Middle frontal gyrus (tissue), 1 donor: ENCODE measurements around the gene EPRS1.
"Not testable (repeated sequence)": the region's sequence is repeated elsewhere in the genome, so short reads cannot be mapped to it uniquely, and the experiment has no call there.

Experiments
- DNase-seq: peaks from one replicate; pipeline ENCODE4 v3.0.0-alpha.2; 2015; ENCODE audit warnings: low spot score; ENCODE audit errors: extremely low spot score

EPRS1 gene

DNA sequence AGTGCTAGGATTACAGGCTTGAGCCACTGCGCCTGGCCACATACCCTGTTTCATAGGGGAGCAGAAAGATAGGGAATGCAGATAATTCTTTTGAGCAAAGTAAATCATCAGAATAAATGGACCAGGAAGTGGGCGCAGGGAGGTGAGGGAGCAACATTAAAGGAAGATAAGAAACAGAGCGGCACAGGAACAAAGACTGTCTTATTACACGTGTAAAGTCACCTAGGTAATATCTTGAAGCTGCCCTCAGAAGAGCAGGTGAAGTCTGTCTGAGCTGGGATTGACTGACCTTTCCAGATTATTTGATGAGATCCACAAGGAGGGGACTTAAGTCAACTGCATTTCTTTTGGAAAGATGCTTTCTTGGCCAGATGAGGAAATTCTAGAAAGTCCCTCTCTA lies 7.7 kb downstream of the EPRS1 start:
- no peak for DNase-seq

GRCh38 chr1:220037810-220038209 lies 8.5 kb downstream of the EPRS1 start:
- DNase-seq, result not testable (repeated sequence)

- no peak for DNase-seq
Observed at GRCh38 chr1:220032911-220033310, 13.4 kb downstream of the EPRS1 start.

GRCh38 chr1:220031287-220031686 lies 15.0 kb downstream of the EPRS1 start:
- DNase-seq, result no peak

DNA sequence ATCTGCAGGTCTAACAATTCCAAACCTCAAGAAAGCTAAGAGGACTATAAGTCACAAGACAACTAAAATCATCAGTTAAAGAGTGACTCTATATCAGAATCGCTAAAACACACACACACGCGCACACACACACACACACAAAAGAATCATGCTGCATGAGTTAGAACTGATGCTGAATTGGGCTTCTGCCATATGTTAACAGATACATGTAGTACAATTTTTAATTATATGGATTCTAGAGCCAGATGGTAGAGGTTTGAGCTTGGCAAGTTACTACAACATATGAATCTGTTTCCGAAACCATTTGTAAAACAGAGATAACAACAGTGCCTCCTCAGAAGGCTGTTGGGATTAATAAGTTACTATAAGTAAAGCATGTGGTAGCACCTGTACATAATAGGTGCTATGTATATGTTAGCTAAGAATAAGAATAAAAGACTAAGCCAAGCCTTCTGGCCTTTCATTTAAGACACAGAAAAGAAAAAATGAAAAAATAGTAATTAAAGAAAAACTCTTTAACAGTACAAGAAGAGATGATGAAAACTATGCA lies 17.9 kb downstream of the EPRS1 start:
- DNase-seq, result no peak

- no peak for DNase-seq
Observed at GRCh38 chr1:220019071-220019470, 27.2 kb downstream of the EPRS1 start.

DNA sequence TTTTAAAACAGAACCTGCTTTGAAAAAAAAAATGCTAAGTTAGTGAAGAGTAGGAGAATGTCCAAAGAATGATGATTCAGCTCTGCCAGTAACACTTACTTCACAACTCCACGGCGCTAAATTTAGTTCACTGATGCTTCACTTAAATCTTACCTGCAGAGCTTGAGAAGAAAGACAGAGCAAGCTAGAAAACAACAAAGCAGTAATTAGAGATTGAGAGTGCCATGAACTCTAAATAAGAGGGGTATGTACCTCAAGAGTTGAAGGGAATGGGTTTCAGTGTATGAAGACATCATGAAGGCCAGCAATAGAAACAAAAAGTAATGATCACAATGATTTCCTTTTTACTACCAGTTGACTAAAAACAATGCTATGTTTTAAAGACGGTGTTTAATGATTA lies 32.8 kb downstream of the EPRS1 start:
- DNase-seq, result peak; percentile 45

- DNase-seq, result no peak
Observed at GRCh38 chr1:220012259-220012658, 34.0 kb downstream of the EPRS1 start.

- no peak for DNase-seq
Observed at GRCh38 chr1:220011620-220012019, 34.7 kb downstream of the EPRS1 start.

GRCh38 chr1:220007438-220007837 lies 38.9 kb downstream of the EPRS1 start:
- DNase-seq, result no peak

DNA sequence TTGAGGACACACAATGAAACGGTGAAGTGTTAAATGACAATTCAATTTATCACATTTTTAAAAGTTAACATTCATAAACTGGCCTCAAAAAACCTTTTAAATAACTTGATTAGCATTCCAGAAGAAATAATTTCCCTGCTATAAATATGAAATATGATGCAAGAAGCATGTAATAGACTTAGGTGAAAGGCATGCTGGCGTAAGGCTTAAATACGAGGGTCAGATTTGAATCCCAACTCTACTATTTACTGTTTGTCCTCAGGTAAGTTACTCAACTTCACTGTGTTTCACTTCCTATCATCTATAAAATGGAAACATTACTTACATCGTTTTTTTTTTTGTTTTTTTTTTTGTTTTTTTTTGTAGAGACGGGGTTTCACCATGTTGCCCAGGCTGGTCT lies 40.8 kb downstream of the EPRS1 start:
- DNase-seq, result no peak

DNA sequence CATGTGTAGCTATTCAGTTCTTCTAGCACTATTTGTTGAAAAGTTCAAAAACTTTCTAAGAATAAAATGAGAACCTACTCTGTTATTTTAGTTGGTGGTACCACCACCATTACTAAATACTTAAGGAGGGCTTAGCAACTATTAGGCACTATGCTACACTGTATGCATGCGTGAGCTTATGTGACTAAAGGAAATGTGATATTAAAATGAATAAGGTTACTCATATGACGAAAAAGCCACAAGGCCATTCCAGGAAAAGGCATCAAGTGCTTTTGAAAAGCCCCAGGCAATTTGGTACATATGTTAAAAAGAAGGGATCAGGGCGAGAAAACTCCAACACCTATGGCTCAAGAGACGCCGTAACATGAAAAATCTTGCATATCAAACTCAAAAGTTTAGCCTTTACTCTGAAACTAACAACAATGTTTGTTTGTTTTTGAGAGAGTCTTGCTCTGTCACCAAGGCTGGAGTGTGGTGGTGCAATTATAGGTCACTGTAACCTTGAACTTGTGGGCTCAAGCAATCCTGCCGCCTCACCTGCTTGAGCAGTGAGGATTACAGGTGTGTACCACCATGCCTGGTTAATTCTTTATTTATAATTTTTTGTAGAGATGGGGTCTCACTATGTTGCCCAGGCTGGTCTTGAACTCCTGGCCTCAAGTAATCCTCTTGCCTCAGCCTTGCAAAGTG lies 42.5 kb downstream of the EPRS1 start:
- no peak for DNase-seq

GRCh38 chr1:220003015-220003414 lies 43.3 kb downstream of the EPRS1 start:
- no peak for DNase-seq

- no peak for DNase-seq
Observed at GRCh38 chr1:220001095-220001501, 45.2 kb downstream of the EPRS1 start.

DNA sequence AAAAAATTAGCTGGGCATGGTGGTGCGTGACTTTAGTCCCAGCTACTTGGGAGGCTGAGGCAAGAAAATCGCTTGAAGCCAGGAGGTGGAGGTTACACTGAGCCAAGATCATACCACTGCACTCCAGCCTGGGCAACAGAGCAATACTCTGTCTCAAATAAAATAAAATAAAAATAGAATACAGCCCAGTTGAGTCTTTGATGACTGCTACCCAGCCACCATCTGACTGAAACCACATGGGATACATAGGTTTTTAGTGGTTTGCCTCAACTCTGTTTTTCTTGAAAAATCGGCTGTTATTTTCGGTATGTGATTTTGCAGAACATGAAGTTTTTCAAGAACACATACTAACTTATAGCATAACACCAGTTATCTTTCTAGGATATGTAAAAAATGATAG lies 46.5 kb downstream of the EPRS1 start:
- DNase-seq, result no peak
